NB4 (cell line): Measurements from ENCODE around the gene SOCS6.

Experiments
- CTCF ChIP-seq: IDR thresholded peaks from one replicate; pipeline ENCODE4 v1.5.1; 2012; ENCODE audit warnings: low read depth, low read length
- MAX ChIP-seq: IDR thresholded peaks from 2 replicates; pipeline ENCODE4 v1.6.1; 2011; ENCODE audit warnings: low read depth, low read length
- MYC ChIP-seq: IDR thresholded peaks from 2 replicates; pipeline ENCODE4 v1.6.1; 2011; ENCODE audit warnings: low read depth, low read length
- POLR2A ChIP-seq: IDR thresholded peaks from 2 replicates; pipeline ENCODE4 v1.6.1; 2011; ENCODE audit warnings: mild to moderate bottlenecking; ENCODE audit not compliant: insufficient read length; ENCODE audit errors: extremely low read depth

GRCh38 chr18:70377317-70377799, 88.5 kb downstream of the SOCS6 start:
- TF ChIP-seq CTCF, result no peak
- no peak for TF ChIP-seq POLR2A
- TF ChIP-seq MYC, result no peak
- TF ChIP-seq MAX, result no peak
